ENCODE results near the gene ERCC2. TPM values are rescaled to one million over a fixed set of nuclear protein-coding genes. Genes with fewer than 3 reads are reported as not detected.

ERCC2 gene
- total and polyA plus RNA-seq, 4 donors = 3.3 to 8.7 (median 8.2) TPM

GRCh38 chr19:45380107-45380506, 9.7 kb upstream of the ERCC2 start:
- H3K27ac ChIP-seq (ENCODE audit: low read depth in 1 of 2, low read length in 2 of 2) = no peak overlapping the region
- TF ChIP-seq ATF3 (IDR thresholded peaks at IDR 0.05) (no peak), JUND (IDR thresholded peaks at IDR 0.05) (no peak)
- H3K4me1 ChIP-seq (ENCODE audit: control insufficient read depth in 4 of 4, insufficient read depth in 4 of 4, low read length in 3 of 4) = no peaks in the 10 kb centered on the region
- H3K27me3 ChIP-seq (ENCODE audit: control insufficient read depth in 4 of 4, insufficient read depth in 4 of 4, low read length in 3 of 4) = no peaks in the 10 kb centered on the region
- no peaks in the 10 kb centered on the region for H3K36me3 ChIP-seq (ENCODE audit: control insufficient read depth in 4 of 4, insufficient read depth in 3 of 4, low read depth in 1 of 4, low read length in 3 of 4)
- no peak overlapping the region for H3K9ac ChIP-seq (ENCODE audit: low read depth in 1 of 2, low read length in 2 of 2)
- 97% methylated on average over 1 of the region's 1 CpG for WGBS
- DNase-seq (ENCODE audit: low spot score) = no peak
- H3K4me3 ChIP-seq (ENCODE audit: low read depth in 1 of 3, low read length in 3 of 3) = no peak overlapping the region
- no peaks in the 10 kb centered on the region for H3K9me3 ChIP-seq (ENCODE audit: control insufficient read depth in 4 of 4, low read length in 3 of 4)

GRCh38 chr19:45376045-45376724, 5.8 kb upstream of the ERCC2 start:
- no peak overlapping the region for H3K4me3 ChIP-seq (ENCODE audit: low read depth in 1 of 3, low read length in 3 of 3)
- H3K27me3 ChIP-seq (ENCODE audit: control insufficient read depth in 4 of 4, insufficient read depth in 4 of 4, low read length in 3 of 4) = no peaks in the 10 kb centered on the region
- H3K27ac ChIP-seq (ENCODE audit: low read depth in 1 of 2, low read length in 2 of 2) = no peak overlapping the region
- H3K9me3 ChIP-seq (ENCODE audit: control insufficient read depth in 4 of 4, low read length in 3 of 4) = no peaks in the 10 kb centered on the region
- DNase-seq (ENCODE audit: low spot score) = no peak
- no peaks in the 10 kb centered on the region for H3K36me3 ChIP-seq (ENCODE audit: control insufficient read depth in 4 of 4, insufficient read depth in 3 of 4, low read depth in 1 of 4, low read length in 3 of 4)
- no peak for TF ChIP-seq JUND (IDR thresholded peaks at IDR 0.05)
- no peak for TF ChIP-seq ZBTB33 (IDR thresholded peaks at IDR 0.05)
- peak; percentile 56 for TF ChIP-seq NR2F2 (IDR thresholded peaks at IDR 0.05)
- no peaks in the 10 kb centered on the region for H3K4me1 ChIP-seq (ENCODE audit: control insufficient read depth in 4 of 4, insufficient read depth in 4 of 4, low read length in 3 of 4)
- WGBS = 61% methylated on average over 13 of the region's 13 CpGs
- no peak overlapping the region for H3K9ac ChIP-seq (ENCODE audit: low read depth in 1 of 2, low read length in 2 of 2)

- peak; percentile 30 for DNase-seq (ENCODE audit: low spot score)
- Histone ChIP-seq H3K9me3 (ENCODE audit: control insufficient read depth in 4 of 4, low read length in 3 of 4) (no peaks in the 10 kb centered on the region), H3K36me3 (ENCODE audit: control insufficient read depth in 4 of 4, insufficient read depth in 3 of 4, low read depth in 1 of 4, low read length in 3 of 4) (peaks cover 0 to under 1% (median 0%) of the 10 kb centered on the region in 4 donors), H3K27me3 (ENCODE audit: control insufficient read depth in 4 of 4, insufficient read depth in 4 of 4, low read length in 3 of 4) (no peaks in the 10 kb centered on the region), H3K27ac (ENCODE audit: low read depth in 1 of 2, low read length in 2 of 2) (no peak overlapping the region), H3K4me3 (ENCODE audit: low read depth in 1 of 3, low read length in 3 of 3) (no peak overlapping the region), H3K4me1 (ENCODE audit: control insufficient read depth in 4 of 4, insufficient read depth in 4 of 4, low read length in 3 of 4) (peaks cover 0 to 8% (median 5%) of the 10 kb centered on the region in 4 donors), H3K9ac (ENCODE audit: low read depth in 1 of 2, low read length in 2 of 2) (no peak overlapping the region)
- 93% methylated on average over 11 of the region's 11 CpGs for WGBS
- TF ChIP-seq FOXA2 (IDR thresholded peaks at IDR 0.05) (no peak), HNF4A (conservative IDR thresholded peaks at IDR 0.05) (no peak), ZBTB33 (IDR thresholded peaks at IDR 0.05) (no peak), FOXA1 (IDR thresholded peaks at IDR 0.05) (no peak), CTCF (IDR thresholded peaks at IDR 0.05; ENCODE audit: low read depth, low read length, missing input control) (no peak), JUND (IDR thresholded peaks at IDR 0.05) (no peak), EGR1 (IDR thresholded peaks at IDR 0.05; ENCODE audit: low read depth in 2 of 2) (no peak), RXRA (IDR thresholded peaks at IDR 0.05) (no peak)
Measured at GRCh38 chr19:45368737-45369340, 1.5 kb downstream of the ERCC2 start.

All from liver (tissue), 9 donors.